Activated T-helper 1 cell treated with anti-CD3 and anti-CD28 coated beads, Interleukin-2, amount 50 U/mL, for 16 hours (primary cell): Measurements from ENCODE around the gene ANXA1.

Experiments
- DNase-seq, 2 donors: peaks; one replicate each; pipeline ENCODE4 v3.0.0-alpha.2; 2020; ENCODE audit warnings: low read depth in 1 of 2, low spot score in 1 of 2

The ANXA1 gene

DNA sequence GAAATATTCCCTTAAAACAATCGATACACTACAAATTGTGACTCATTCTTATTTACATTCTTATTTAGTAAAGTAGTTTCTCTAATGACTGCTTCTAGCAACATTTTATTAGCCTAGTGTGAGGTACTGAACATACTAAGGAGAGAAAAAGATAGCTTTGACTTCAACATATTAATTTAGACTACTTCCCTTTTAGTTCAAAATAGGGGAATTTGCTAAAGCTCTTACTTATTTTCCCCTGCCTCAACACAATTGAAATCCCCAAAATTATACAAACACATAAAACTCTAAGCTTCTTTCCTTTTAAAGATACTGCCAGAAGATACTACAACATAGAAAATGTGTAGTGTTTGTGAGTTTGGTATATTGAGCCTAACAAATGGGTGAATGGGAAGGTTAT is 55.2 kb downstream of the ANXA1 start:
- DNase-seq, result no peak

DNA sequence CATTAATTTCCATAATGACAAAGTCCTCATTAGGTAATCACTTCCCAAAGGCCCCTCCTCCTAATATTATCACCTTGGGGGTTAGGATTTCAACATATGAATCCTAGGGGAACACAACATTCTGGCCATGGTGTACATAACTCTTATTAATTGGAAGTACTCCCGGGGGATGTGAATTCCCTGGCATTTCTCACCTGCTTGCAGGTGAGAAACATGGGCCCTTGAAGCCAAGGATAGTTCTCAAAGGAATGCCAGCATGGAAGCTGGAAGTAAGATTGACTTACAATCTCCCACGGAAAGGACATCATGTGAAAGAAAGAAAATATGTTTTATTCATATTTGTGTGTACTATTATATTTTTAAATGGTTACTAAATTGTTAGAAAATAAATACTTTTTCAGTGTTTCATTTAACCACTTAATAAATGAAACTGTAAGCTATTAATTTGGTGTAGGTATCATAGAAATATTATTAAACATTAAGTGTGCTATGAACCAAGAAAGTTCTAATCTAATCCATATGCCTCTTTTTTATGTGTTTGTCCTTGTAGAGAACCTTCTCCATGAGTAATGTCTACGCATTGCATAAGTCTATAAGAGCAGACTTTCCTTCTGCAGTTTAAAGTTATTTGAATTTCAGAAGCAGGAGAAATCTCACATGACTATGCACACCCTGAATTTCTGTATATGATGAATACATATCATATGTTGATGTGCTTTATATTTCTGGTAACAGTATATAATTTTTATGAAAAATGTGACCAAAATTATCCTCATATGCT is 59.4 kb downstream of the ANXA1 start:
- no peak for DNase-seq

DNA sequence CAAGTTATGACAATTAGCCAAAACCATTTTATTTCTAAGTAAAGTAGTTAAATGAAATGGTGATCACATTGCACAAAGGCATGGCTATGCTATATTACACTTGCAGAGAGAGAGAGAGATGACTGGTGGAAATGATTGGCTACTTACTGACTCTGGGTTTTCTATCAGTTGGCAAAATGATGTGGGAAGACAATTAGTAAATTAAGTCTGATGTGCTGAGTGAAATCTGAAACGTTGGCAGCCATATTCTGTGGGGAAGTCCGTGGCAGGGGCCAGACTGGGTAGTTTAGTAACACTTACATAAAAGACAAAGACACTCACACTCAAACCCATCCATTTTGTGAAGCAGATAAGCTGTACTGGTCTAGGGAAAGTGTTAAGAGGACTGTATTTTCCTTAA is 61.6 kb downstream of the ANXA1 start:
- DNase-seq, result no peak

DNA sequence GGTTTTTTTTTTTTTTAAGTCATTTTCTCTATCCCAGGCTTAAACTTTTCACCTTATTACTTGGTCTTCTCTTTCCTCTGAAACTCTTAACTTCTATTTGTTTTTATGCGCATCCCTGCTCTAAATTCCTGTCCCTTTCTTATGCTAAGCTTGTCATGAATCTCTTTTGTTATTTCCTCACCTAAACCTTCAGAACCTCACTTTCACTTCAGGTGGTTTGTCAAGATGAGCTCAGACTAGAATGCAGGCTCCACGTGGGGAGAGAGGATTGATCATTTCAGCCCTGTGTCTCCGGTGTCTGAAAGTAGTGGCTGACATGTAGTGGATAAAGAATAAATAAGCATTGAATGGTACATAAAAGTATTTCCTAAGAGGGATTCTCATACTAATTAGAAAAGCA is 63.6 kb downstream of the ANXA1 start:
- DNase-seq, result no peak

DNA sequence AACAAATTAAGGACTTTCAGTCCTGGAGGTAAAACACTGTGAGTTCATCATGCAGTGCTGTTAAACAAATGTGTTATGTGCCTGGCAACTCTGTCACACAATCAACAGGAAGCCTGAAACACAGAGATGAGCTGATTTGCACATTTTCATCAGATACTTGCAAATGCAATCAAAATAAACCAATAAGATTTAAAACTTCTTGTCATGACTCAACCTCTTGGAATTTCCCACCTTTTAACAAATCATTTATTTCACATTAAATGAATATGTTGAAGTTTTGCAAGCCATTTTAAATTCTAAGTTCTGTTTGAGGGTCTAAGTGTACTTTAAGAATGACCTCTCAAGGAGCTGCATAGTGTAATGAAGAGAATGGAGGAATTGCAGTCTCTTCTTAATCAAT is 64.4 kb downstream of the ANXA1 start:
- DNase-seq, result no peak
